Nephron (organoid): ENCODE results near the gene MYBPC2.

ENCODE experiments used
- H3K27ac Mint-ChIP-seq, 3 experiments: 2 replicates each; pipeline ENCODE4 v1.8.0; 2020; ENCODE audit warnings: mixed read lengths in 3 of 3, mild to moderate bottlenecking in 2 of 3, moderate library complexity in 1 of 3
- H3K27me3 Mint-ChIP-seq: 2 replicates; pipeline ENCODE4 v1.8.0; 2021; ENCODE audit warnings: low read depth, mild to moderate bottlenecking, moderate library complexity, mixed read lengths
- H3K36me3 Mint-ChIP-seq: 2 replicates; pipeline ENCODE4 v1.8.0; 2020; ENCODE audit warnings: low read depth, mixed read lengths
- H3K4me1 Mint-ChIP-seq: 2 replicates; pipeline ENCODE4 v1.8.0; 2020; ENCODE audit warnings: mixed read lengths
- H3K4me3 Mint-ChIP-seq, 3 experiments: 2 replicates each; pipeline ENCODE4 v1.8.0; 2020; ENCODE audit warnings: mild to moderate bottlenecking in 3 of 3, mixed read lengths in 3 of 3, moderate library complexity in 2 of 3
- H3K9me3 Mint-ChIP-seq: 2 replicates; pipeline ENCODE4 v1.8.0; 2020; ENCODE audit warnings: mixed read lengths
- CTCF ChIP-seq, 3 experiments: fragments of 200-600 bp; sonication (generic); IDR thresholded peaks; one replicate each; pipeline ENCODE4 v1.5.0; 2021; ENCODE audit warnings: antibody characterized with exemption in 3 of 3; ENCODE audit not compliant: unreplicated experiment in 3 of 3

Gene MYBPC2

GRCh38 chr19:50398675-50399367 lies 33.9 kb upstream of the MYBPC2 start:
- H3K36me3 Mint-ChIP-seq, result peaks cover 21% of the 10 kb centered on the region
- TF ChIP-seq CTCF (IDR thresholded peaks at IDR 0.05; ENCODE audit: unreplicated experiment in 3 of 3), result no peak
- peaks cover 2% of the 10 kb centered on the region for H3K9me3 Mint-ChIP-seq
- no peaks in the 10 kb centered on the region for H3K4me1 Mint-ChIP-seq
- no peak overlapping the region for H3K27ac Mint-ChIP-seq
- H3K27me3 Mint-ChIP-seq, result no peaks in the 10 kb centered on the region
- no peak overlapping the region for H3K4me3 Mint-ChIP-seq

GRCh38 chr19:50399368-50399745 lies 33.3 kb upstream of the MYBPC2 start:
- Mint-ChIP-seq H3K36me3 (peaks cover 20% of the 10 kb centered on the region), H3K27ac (no peak overlapping the region), H3K27me3 (no peaks in the 10 kb centered on the region), H3K4me1 (no peaks in the 10 kb centered on the region), H3K9me3 (peaks cover 2% of the 10 kb centered on the region), H3K4me3 (no peak overlapping the region)
- TF ChIP-seq CTCF (IDR thresholded peaks at IDR 0.05; ENCODE audit: unreplicated experiment in 3 of 3), result no peak

- H3K4me3 Mint-ChIP-seq, result no peak overlapping the region
- H3K27me3 Mint-ChIP-seq, result no peaks in the 10 kb centered on the region
- no peak for TF ChIP-seq CTCF (IDR thresholded peaks at IDR 0.05; ENCODE audit: unreplicated experiment in 3 of 3)
- no peak overlapping the region for H3K27ac Mint-ChIP-seq
- H3K36me3 Mint-ChIP-seq, result peaks cover 23% of the 10 kb centered on the region
- no peaks in the 10 kb centered on the region for H3K4me1 Mint-ChIP-seq
- no peaks in the 10 kb centered on the region for H3K9me3 Mint-ChIP-seq
Observed at GRCh38 chr19:50401605-50402450, 30.9 kb upstream of the MYBPC2 start.

GRCh38 chr19:50402544-50403301 lies 30.0 kb upstream of the MYBPC2 start:
- peaks cover 22% of the 10 kb centered on the region for H3K36me3 Mint-ChIP-seq

More at GRCh38 chr19:50402544-50403301, 30.0 kb upstream of the MYBPC2 start:
- no peak for TF ChIP-seq CTCF (IDR thresholded peaks at IDR 0.05; ENCODE audit: unreplicated experiment in 3 of 3)
- Mint-ChIP-seq H3K27ac (no peak overlapping the region), H3K4me1 (no peaks in the 10 kb centered on the region), H3K4me3 (no peak overlapping the region), H3K27me3 (no peaks in the 10 kb centered on the region), H3K9me3 (no peaks in the 10 kb centered on the region)
